ENCODE measurements around the gene SREBF1. TPM values are rescaled to one million over a fixed set of nuclear protein-coding genes. Genes with fewer than 3 reads are reported as not detected.

The SREBF1 gene
- polyA plus RNA-seq, 1 of the 3 experiments (the other 2 are of a cell fraction): 20.4 TPM

DNA sequence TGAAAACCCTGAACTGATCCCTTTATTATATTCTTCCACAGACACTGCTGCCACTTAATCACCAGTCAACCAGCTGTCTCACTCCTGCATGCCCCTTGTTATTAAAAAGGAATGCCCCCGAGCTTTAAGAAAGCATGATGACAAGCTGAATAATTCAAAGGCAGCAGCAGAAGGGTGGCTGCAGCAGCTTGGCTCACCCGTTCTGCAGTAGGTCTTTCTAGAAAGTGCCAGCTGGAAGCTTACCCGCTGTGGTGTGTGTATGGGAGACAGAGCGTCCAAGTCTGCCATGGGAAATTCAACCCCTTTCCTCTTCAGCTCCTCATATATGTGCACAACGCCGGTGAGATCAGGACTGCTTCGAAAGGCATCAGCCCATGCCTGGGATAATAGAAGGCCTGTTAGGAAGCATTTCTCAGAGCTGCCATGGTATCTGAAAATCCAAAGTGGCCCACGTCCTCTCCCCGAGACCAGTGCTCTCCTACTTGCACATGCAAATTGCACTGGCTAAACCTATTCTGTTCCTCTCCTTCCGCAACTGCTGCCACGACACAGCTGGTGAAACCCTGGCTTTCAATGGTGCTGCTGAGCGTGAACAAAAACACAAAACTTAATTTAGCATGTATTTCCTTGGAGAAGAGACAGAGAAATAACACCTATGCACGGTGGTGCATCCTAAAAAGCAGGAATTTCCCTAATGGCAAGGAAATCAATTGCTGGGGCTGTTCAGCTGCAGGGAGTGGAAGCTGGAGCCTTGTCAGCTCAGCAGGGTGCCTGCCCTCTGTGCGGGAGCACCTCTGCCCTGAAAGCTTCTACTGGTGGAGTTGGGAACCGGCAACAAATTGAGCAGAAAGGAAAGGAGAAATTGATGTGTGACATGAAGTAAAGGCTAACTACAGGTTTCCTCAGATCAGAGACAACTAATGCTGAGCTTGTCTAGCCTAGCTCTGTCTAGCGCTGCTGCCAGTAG is 47.9 kb upstream of the SREBF1 start:
- no peaks in the 10 kb centered on the region for H3K27me3 ChIP-seq (ENCODE audit: insufficient read depth)
- H3K27ac ChIP-seq (ENCODE audit: low read depth in 2 of 2, low read length in 1 of 2): no peak overlapping the region
- no peaks in the 10 kb centered on the region for H3K79me2 ChIP-seq (ENCODE audit: insufficient read depth)
- H3K4me2 ChIP-seq: no peak overlapping the region
- H3K9ac ChIP-seq: no peak overlapping the region
- ChIA-PET POLR2A (no interaction called here), CTCF (interaction anchor here (0.6 to 10.4 kb wide), 6 partner anchors 25 to 204 kb away, joined by 3 to 158 read pairs (median 4); no protein-coding TSS in a partner anchor)
- no peaks in the 10 kb centered on the region for H3K9me3 ChIP-seq
- H2AFZ ChIP-seq (ENCODE audit: low read depth): no peak overlapping the region
- no peak overlapping the region for H3K4me3 ChIP-seq (ENCODE audit: low read depth in 2 of 2, low read length in 1 of 2)
- H3K9me2 ChIP-seq: no peaks in the 10 kb centered on the region
- peaks cover 16 to 68% of the 10 kb centered on the region in 2 experiments for H3K36me3 ChIP-seq (replicated peaks in 1 of 2; ENCODE audit: control insufficient read depth in 1 of 2, insufficient read depth in 2 of 2, low read length in 1 of 2)
- peaks cover under 1% of the 10 kb centered on the region for H3F3A ChIP-seq (replicated peaks; ENCODE audit: insufficient read depth)
- WGBS (ENCODE audit: low lambda C conversion rate): 93% methylated on average over 16 of the region's 16 CpGs
- TF ChIP-seq NFIC (IDR thresholded peaks at IDR 0.05; ENCODE audit: borderline replicate concordance) (no peak), EP300 (IDR thresholded peaks at IDR 0.05; ENCODE audit: borderline replicate concordance in 1 of 2, low read depth in 1 of 2, low read length in 1 of 2) (no peak), RCOR1 (IDR thresholded peaks at IDR 0.05; ENCODE audit: low read length) (no peak), GABPA (IDR thresholded peaks at IDR 0.05; ENCODE audit: low read depth) (no peak)
- TF ChIP-seq, protein P1, sequence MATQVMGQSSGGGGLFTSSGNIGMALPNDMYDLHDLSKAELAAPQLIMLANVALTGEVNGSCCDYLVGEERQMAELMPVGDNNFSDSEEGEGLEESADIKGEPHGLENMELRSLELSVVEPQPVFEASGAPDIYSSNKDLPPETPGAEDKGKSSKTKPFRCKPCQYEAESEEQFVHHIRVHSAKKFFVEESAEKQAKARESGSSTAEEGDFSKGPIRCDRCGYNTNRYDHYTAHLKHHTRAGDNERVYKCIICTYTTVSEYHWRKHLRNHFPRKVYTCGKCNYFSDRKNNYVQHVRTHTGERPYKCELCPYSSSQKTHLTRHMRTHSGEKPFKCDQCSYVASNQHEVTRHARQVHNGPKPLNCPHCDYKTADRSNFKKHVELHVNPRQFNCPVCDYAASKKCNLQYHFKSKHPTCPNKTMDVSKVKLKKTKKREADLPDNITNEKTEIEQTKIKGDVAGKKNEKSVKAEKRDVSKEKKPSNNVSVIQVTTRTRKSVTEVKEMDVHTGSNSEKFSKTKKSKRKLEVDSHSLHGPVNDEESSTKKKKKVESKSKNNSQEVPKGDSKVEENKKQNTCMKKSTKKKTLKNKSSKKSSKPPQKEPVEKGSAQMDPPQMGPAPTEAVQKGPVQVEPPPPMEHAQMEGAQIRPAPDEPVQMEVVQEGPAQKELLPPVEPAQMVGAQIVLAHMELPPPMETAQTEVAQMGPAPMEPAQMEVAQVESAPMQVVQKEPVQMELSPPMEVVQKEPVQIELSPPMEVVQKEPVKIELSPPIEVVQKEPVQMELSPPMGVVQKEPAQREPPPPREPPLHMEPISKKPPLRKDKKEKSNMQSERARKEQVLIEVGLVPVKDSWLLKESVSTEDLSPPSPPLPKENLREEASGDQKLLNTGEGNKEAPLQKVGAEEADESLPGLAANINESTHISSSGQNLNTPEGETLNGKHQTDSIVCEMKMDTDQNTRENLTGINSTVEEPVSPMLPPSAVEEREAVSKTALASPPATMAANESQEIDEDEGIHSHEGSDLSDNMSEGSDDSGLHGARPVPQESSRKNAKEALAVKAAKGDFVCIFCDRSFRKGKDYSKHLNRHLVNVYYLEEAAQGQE (IDR thresholded peaks at IDR 0.05; ENCODE audit: low read depth, low read length): no peak
- TF ChIP-seq, protein P2, sequence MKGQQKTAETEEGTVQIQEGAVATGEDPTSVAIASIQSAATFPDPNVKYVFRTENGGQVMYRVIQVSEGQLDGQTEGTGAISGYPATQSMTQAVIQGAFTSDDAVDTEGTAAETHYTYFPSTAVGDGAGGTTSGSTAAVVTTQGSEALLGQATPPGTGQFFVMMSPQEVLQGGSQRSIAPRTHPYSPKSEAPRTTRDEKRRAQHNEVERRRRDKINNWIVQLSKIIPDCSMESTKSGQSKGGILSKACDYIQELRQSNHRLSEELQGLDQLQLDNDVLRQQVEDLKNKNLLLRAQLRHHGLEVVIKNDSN (IDR thresholded peaks at IDR 0.05; ENCODE audit: borderline replicate concordance, low read depth): no peak
- TF ChIP-seq, protein P3, sequence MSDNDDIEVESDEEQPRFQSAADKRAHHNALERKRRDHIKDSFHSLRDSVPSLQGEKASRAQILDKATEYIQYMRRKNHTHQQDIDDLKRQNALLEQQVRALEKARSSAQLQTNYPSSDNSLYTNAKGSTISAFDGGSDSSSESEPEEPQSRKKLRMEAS (IDR thresholded peaks at IDR 0.05; ENCODE audit: low read depth): no peak
- TF ChIP-seq, protein P4, sequence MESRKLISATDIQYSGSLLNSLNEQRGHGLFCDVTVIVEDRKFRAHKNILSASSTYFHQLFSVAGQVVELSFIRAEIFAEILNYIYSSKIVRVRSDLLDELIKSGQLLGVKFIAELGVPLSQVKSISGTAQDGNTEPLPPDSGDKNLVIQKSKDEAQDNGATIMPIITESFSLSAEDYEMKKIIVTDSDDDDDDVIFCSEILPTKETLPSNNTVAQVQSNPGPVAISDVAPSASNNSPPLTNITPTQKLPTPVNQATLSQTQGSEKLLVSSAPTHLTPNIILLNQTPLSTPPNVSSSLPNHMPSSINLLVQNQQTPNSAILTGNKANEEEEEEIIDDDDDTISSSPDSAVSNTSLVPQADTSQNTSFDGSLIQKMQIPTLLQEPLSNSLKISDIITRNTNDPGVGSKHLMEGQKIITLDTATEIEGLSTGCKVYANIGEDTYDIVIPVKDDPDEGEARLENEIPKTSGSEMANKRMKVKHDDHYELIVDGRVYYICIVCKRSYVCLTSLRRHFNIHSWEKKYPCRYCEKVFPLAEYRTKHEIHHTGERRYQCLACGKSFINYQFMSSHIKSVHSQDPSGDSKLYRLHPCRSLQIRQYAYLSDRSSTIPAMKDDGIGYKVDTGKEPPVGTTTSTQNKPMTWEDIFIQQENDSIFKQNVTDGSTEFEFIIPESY (IDR thresholded peaks at IDR 0.05; ENCODE audit: borderline replicate concordance, low read depth): no peak
- H4K20me1 ChIP-seq (ENCODE audit: insufficient read depth): no peaks in the 10 kb centered on the region
- H3K4me1 ChIP-seq (ENCODE audit: control insufficient read depth in 1 of 2, insufficient read depth in 2 of 2, low read depth in 1 of 2, low read length in 1 of 2): peaks cover 0 to 32% of the 10 kb centered on the region in 2 experiments; a peak in 1 of 4 replicates
- DNase-seq: no peak
